Measurements from ENCODE around the gene TOR4A. TPM values are rescaled to one million over a fixed set of nuclear protein-coding genes. Genes with fewer than 3 reads are reported as not detected.

Gene TOR4A
- total RNA-seq, 4 donors from 2014 or later, result 4.7 to 7.4 (median 6.9) TPM

DNA sequence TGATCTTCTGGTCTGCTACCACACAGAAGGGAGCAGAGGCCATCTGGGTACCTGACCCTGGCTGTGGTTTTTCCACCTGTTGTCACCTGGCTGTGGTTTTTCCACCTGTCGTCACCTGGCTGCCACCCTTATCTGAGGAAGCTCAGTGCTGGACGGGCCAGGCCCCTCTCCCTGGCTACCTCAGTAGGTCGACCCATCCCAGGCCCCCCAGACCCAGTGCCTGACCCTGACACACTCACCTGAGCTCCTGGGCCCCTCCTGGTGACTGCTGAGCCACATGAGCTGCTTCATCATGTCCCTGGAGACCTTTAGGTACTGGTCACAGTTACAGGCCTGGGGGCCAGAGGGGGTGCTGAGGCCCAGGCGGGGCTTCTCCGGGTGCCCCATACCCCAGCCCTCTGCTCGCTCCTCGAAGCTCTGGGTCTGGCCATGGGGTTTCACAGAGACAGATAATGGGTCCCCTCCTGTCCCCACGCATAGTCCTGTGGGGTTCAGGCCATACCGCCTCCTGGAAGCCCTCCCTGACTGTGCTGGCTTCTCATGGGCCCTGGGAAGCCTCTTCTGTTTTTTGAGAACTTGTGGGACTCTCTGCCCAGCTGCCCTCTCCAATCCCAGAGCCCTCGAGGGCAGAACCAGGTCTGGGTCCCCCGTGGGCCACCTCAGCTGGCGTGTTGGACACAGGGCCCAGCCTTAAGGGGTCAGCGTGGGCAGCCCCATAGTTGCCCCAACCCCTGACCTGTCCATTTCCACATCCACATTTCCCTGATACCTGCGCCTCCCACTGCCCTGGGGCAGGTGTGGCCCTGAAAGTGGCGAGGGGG lies 32.1 kb downstream of the TOR4A start:
- Histone ChIP-seq H3K27ac (no peak overlapping the region), H3K36me3 (no peaks in the 10 kb centered on the region), H3K9me3 (no peaks in the 10 kb centered on the region), H3K4me3 (no peak overlapping the region), H3K27me3 (peaks cover 61% of the 10 kb centered on the region), H3K4me1 (peaks cover 0 to 37% (median 30%) of the 10 kb centered on the region in 3 donors)
- TF ChIP-seq POLR2A (IDR thresholded peaks at IDR 0.05) (no peak), POLR2AphosphoS5 (IDR thresholded peaks at IDR 0.05) (no peak), EP300 (IDR thresholded peaks at IDR 0.05) (no peak)
- TF ChIP-seq, protein P1, sequence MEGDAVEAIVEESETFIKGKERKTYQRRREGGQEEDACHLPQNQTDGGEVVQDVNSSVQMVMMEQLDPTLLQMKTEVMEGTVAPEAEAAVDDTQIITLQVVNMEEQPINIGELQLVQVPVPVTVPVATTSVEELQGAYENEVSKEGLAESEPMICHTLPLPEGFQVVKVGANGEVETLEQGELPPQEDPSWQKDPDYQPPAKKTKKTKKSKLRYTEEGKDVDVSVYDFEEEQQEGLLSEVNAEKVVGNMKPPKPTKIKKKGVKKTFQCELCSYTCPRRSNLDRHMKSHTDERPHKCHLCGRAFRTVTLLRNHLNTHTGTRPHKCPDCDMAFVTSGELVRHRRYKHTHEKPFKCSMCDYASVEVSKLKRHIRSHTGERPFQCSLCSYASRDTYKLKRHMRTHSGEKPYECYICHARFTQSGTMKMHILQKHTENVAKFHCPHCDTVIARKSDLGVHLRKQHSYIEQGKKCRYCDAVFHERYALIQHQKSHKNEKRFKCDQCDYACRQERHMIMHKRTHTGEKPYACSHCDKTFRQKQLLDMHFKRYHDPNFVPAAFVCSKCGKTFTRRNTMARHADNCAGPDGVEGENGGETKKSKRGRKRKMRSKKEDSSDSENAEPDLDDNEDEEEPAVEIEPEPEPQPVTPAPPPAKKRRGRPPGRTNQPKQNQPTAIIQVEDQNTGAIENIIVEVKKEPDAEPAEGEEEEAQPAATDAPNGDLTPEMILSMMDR (IDR thresholded peaks at IDR 0.05), result no peak
- WGBS, 2 donors (ENCODE audit: low coverage in 1 of 2), result 80 to 89% methylated on average over 1 to 6 of the region's 15 CpGs
- ATAC-seq, result no peak

GRCh38 chr9:137310189-137311052 lies 32.9 kb downstream of the TOR4A start:
- Histone ChIP-seq H3K27me3 (peaks cover 59% of the 10 kb centered on the region), H3K9me3 (no peaks in the 10 kb centered on the region), H3K36me3 (no peaks in the 10 kb centered on the region), H3K27ac (no peak overlapping the region), H3K4me1 (peaks cover 0 to 30% (median 21%) of the 10 kb centered on the region in 3 donors), H3K4me3 (no peak overlapping the region)
- ATAC-seq, result no peak
- WGBS, 2 donors (ENCODE audit: low coverage in 1 of 2), result 86 to 100% methylated on average over 1 to 9 of the region's 20 CpGs
- TF ChIP-seq EP300 (IDR thresholded peaks at IDR 0.05), result no peak
- no peak for TF ChIP-seq POLR2A (IDR thresholded peaks at IDR 0.05)
- TF ChIP-seq, protein P1 (IDR thresholded peaks at IDR 0.05), result no peak
- TF ChIP-seq POLR2AphosphoS5 (IDR thresholded peaks at IDR 0.05), result no peak

DNA sequence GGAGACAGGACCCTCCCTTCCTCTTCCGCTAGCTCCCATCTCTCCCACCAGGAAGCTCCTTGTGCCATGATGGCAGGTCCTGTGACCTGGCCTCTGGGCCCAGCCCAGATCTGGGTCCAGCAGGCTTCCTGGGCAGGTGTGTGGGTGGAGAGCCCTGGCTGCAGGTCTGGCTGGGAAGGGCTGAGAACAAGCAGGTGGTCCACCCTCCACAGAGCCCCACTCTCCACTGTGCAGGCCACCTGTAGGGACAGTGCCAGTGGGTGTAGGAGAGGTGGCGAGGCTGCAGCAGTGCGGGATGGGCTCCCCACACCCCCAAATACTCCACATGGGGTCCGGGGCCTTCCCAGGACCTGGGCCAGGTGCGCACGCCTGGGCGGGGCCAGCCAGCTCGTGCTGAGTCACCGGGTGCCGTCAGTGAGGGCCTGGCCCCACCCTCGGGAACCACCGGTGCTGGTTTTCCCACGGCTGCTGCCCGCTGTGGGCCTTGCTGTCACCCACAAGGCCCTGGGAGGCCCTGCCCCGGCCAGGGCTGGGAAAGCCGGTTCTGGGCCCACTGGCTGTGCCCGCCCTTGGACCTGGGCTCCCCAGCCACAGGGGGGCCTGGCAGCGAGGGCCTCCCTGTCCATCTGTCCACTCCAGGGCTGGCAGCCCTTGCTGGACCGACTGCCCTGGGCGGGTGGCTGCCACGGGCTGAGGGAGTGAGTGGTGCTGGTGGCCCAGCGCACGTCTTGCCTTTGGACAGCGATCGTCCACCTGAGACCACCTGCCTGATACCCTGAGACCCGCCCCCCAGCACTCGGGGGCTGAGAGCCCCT lies 33.9 kb downstream of the TOR4A start:
- H3K4me1 ChIP-seq, result peaks cover 0 to 30% (median 20%) of the 10 kb centered on the region in 3 donors
- no peak overlapping the region for H3K27ac ChIP-seq
- H3K27me3 ChIP-seq, result peaks cover 59% of the 10 kb centered on the region
- H3K36me3 ChIP-seq, result no peaks in the 10 kb centered on the region
- no peak overlapping the region for H3K4me3 ChIP-seq
- ATAC-seq, result no peak
- TF ChIP-seq, protein P1 (IDR thresholded peaks at IDR 0.05), result no peak
- TF ChIP-seq POLR2A (IDR thresholded peaks at IDR 0.05) (no peak), POLR2AphosphoS5 (IDR thresholded peaks at IDR 0.05) (no peak), EP300 (IDR thresholded peaks at IDR 0.05) (no peak)
- no peaks in the 10 kb centered on the region for H3K9me3 ChIP-seq
- WGBS, 2 donors (ENCODE audit: low coverage in 1 of 2), result no CpG with 5 or more reads among the region's 27 CpGs

DNA sequence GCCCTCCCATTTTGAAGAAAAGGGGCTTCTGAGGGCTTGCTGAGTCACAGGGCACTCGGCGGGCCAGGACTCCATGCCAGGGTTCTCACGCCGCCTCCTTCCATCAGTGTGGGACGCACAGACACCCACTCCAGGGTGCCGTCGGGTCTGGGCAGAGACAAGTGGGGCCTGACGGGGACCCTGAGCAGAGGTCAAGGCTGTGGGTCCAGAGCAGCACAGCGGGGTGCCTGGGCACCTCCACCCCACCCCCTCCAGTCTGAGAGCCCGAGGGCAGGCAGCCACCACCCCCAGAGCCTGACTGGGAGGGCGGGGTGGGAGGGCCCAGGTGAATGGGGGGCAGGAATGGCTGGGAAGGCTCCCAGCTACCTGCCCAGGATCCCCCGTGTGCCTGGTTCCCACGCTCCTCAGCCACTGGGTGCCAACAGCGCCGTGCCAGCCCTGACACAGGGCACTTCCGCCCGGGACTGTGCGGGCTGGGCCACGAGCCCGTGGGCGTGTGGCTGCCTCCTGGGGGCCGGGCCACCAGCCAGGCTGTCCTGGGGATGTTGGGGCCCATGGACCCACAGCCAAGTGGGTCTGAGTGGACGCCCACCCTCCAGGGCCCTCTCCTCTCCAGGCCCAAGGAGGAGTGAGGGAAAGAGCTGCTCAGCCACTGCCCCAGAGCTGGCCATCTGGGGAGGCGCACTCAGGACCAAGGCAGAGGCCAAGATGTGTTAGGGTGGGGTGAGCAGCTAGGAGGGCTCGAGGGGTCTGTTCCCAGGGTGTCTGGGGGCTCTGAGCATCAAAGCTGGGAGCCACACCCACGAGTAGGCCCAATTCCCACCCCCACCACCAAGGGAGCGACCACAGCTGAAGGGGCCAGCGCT lies 34.7 kb downstream of the TOR4A start:
- 80% methylated on average over 2 of the region's 28 CpGs; no CpG with 5 or more reads in 1 of the 2 donors for WGBS, 2 donors (ENCODE audit: low coverage in 1 of 2)
- Histone ChIP-seq H3K27me3 (peaks cover 59% of the 10 kb centered on the region), H3K4me1 (peaks cover 0 to 30% (median 13%) of the 10 kb centered on the region in 3 donors), H3K4me3 (no peak overlapping the region), H3K36me3 (no peaks in the 10 kb centered on the region), H3K9me3 (no peaks in the 10 kb centered on the region), H3K27ac (no peak overlapping the region)
- TF ChIP-seq POLR2A (IDR thresholded peaks at IDR 0.05), result no peak
- TF ChIP-seq, protein P1 (IDR thresholded peaks at IDR 0.05), result no peak
- TF ChIP-seq EP300 (IDR thresholded peaks at IDR 0.05), result no peak
- no peak for TF ChIP-seq POLR2AphosphoS5 (IDR thresholded peaks at IDR 0.05)
- ATAC-seq, result no peak

All from gastroesophageal sphincter (tissue), 4 donors.